ENCODE measurements around the gene GLRA3. TPM values are rescaled to one million over a fixed set of nuclear protein-coding genes. Genes with fewer than 3 reads are reported as not detected.
A peak's percentile ranks its signal among the peaks of the same experiment; 100 is the strongest.

GLRA3 gene
- total and polyA plus RNA-seq, 2 experiments from 2014 or later, result 0.03 to 0.19 TPM

DNA sequence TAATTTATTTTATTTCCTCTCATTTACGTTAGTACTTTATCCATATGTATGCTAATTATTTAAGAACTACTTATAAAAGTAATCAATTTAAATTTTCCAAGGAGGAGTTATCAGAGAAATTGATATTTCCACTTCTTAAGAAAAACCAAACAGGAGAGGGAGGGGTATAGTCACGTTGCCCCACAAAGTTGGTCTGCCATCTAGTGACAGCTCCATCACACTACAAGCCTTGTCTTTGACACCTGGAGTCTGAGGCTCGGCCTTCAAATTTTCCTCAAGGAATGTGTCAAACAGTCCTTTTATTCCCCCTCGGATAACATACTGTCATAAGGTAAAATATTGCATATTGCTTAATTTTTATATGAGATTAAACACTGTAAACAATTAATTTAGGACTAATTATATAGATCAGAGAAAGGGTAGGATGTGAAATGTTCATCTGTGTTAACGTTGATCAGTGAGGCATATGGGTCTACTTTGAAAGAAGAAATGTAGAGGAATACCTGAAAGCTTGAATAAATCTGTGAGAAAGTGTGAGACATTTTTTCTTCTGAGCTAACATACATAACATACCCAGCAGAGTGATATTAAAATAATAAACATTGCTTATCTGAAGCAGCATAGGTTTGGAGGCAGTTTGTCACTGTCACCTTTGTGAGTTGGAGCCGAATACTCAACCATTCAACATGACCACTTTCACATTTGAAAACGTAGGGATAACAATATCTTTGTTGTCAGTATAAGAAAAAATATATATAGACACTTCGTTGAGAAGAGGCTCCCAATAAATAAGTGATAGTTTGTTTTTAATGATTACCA lies 114.4 kb downstream of the GLRA3 start:
- Mint-ChIP-seq H3K4me3 (no peak overlapping the region), H3K9me3 (no peaks in the 10 kb centered on the region), H3K4me1 (peaks cover 19% of the 10 kb centered on the region), H3K27ac (no peak overlapping the region), H3K27me3 (ENCODE audit: insufficient read depth, low read depth, poor library complexity) (peaks cover 2% of the 10 kb centered on the region), H3K36me3 (ENCODE audit: low read depth) (no peaks in the 10 kb centered on the region)
- no peaks in the 10 kb centered on the region for H3K27me3 ChIP-seq (ENCODE audit: insufficient read depth)
- TF ChIP-seq, protein P1, sequence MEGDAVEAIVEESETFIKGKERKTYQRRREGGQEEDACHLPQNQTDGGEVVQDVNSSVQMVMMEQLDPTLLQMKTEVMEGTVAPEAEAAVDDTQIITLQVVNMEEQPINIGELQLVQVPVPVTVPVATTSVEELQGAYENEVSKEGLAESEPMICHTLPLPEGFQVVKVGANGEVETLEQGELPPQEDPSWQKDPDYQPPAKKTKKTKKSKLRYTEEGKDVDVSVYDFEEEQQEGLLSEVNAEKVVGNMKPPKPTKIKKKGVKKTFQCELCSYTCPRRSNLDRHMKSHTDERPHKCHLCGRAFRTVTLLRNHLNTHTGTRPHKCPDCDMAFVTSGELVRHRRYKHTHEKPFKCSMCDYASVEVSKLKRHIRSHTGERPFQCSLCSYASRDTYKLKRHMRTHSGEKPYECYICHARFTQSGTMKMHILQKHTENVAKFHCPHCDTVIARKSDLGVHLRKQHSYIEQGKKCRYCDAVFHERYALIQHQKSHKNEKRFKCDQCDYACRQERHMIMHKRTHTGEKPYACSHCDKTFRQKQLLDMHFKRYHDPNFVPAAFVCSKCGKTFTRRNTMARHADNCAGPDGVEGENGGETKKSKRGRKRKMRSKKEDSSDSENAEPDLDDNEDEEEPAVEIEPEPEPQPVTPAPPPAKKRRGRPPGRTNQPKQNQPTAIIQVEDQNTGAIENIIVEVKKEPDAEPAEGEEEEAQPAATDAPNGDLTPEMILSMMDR (conservative IDR thresholded peaks at IDR 0.05; ENCODE audit: low read depth in 2 of 2), result peak; percentile 86 to 92
- TF ChIP-seq ZNF462 (CRISPR knock-in tag; IDR thresholded peaks at IDR 0.05), result no peak
- no peak overlapping the region for H2AFZ ChIP-seq
- no peaks in the 10 kb centered on the region for H4K20me1 ChIP-seq (replicated peaks; ENCODE audit: insufficient read depth)
- H3K9me2 ChIP-seq (ENCODE audit: insufficient read depth), result no peaks in the 10 kb centered on the region
- H3K4me2 ChIP-seq, result no peak overlapping the region
- no peak overlapping the region for H3K27ac ChIP-seq (ENCODE audit: low read depth)
- H3K36me3 ChIP-seq (ENCODE audit: insufficient read depth), result no peaks in the 10 kb centered on the region
- ATAC-seq, result peak; percentile 86
- no peak overlapping the region for H3K4me3 ChIP-seq
- H3K79me2 ChIP-seq (replicated peaks; ENCODE audit: insufficient read depth), result no peaks in the 10 kb centered on the region
- DNase-seq (ENCODE audit: low spot score), result peak; percentile 79
- no peaks in the 10 kb centered on the region for H3F3A ChIP-seq (replicated peaks; ENCODE audit: low read depth)
- peaks cover 15% of the 10 kb centered on the region for H3K4me1 ChIP-seq (ENCODE audit: insufficient read depth)

Data from GM23338 (cell line).